ENCODE results near the gene CNIH3. TPM values are rescaled to one million over a fixed set of nuclear protein-coding genes. Genes with fewer than 3 reads are reported as not detected.

Gene CNIH3
- total RNA-seq, 5 donors from 2014 or later (not counting 1 experiment from before 2014, with no cell fraction given): 2.3 to 3.6 (median 2.4) TPM

DNA sequence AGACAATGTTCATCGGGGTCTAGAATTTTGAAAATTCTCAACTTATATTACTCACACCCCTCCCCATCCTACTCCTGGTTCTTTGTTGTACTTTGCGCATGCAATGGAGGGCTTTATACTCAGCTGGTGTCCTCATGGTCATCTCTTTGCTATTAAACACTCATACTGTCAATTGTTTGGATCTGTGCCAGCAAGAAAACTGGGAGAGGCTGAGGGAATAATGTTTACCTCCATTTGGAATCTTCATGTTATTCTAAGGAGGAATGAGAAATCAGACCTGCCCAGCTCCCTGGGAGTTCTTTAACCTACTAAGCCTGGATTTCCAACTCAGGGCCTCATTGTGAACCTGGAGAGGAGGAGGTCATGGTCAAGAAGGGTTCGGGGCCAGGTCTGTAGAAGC is 169.5 kb downstream of the CNIH3 start:
- DNase-seq (no peak), ATAC-seq (replicated peaks in 1 of 4) (no peak)
- H3K4me3 Mint-ChIP-seq: no peak overlapping the region
- H3K36me3 Mint-ChIP-seq: no peaks in the 10 kb centered on the region
- Histone ChIP-seq H3K27me3 (replicated peaks in 1 of 2; ENCODE audit: control insufficient read depth in 2 of 2, extremely low read depth in 1 of 2, insufficient read depth in 2 of 2, low read length in 1 of 2) (no peaks in the 10 kb centered on the region), H3K27ac (ENCODE audit: low read length) (no peak overlapping the region), H3K9me3 (no peaks in the 10 kb centered on the region), H3K4me1 (ENCODE audit: control insufficient read depth in 1 of 2, extremely low read depth in 1 of 2, insufficient read depth in 2 of 2, low read length in 2 of 2) (no peaks in the 10 kb centered on the region), H3K4me3 (ENCODE audit: control insufficient read depth in 1 of 2, extremely low read depth in 1 of 2, low read length in 1 of 2) (no peak overlapping the region), H3K36me3 (ENCODE audit: control insufficient read depth in 2 of 2, extremely low read depth in 1 of 2, insufficient read depth in 1 of 2, low read length in 1 of 2) (no peaks in the 10 kb centered on the region)
- H3K4me1 Mint-ChIP-seq: peaks cover 9 to 19% (median 16%) of the 10 kb centered on the region in 3 donors
- H3K27me3 Mint-ChIP-seq: peaks cover 1 to 4% of the 10 kb centered on the region in 2 donors
- H3K9me3 Mint-ChIP-seq: peaks cover 0 to 4% (median 0%) of the 10 kb centered on the region in 3 donors
- CTCF ChIA-PET: no interaction called here
- no CpG with 5 or more reads among the region's 3 CpGs for WGBS (ENCODE audit: insufficient coverage)
- POLR2A ChIA-PET: no interaction called here
- no peak overlapping the region for H3K27ac Mint-ChIP-seq

DNA sequence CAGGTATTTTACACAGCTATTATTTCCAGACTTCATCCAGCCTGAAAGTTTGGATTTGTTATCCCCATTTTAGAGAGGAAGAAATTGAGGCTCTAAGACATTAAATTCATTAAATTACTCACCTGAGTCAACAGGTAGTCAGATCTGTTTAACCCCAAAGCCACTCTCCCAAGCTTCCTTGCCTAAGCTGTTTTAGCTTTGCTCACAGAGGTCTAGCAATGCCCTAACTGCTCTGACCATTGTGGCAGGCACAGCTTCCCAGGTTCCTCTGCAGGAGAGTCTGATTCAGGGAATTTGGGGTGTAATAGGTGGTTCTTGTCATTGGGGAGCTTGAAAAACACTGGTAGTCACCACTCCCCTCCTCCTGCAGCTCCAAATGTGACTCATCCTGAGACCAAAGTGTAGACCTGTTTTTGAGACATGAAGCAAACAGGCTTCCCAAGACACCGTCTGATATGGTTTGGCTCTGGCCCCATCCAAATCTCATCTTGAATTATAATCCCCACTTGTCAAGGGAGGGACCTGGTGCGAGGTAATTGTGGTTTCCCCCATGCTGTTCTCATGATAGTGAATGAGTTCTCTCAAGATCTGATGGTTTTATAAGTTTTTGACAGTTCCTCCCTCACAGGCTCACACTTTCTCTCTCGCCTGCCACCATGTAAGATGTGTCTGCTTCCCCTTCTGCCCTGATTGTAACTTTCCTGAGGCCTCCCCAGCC is 170.6 kb downstream of the CNIH3 start:
- ChIA-PET POLR2A (no interaction called here), CTCF (interaction anchor here in 1 of 2 donors (0.5 kb wide), 1 partner anchor 16 kb away, joined by 3 read pairs; no protein-coding TSS in a partner anchor)
- Mint-ChIP-seq H3K27ac (no peak overlapping the region), H3K4me1 (peaks cover 9 to 19% (median 16%) of the 10 kb centered on the region in 3 donors), H3K4me3 (no peak overlapping the region), H3K27me3 (peaks cover 1 to 4% of the 10 kb centered on the region in 2 donors), H3K36me3 (no peaks in the 10 kb centered on the region), H3K9me3 (peaks cover 0 to 4% (median 0%) of the 10 kb centered on the region in 3 donors)
- Histone ChIP-seq H3K27me3 (replicated peaks in 1 of 2; ENCODE audit: control insufficient read depth in 2 of 2, extremely low read depth in 1 of 2, insufficient read depth in 2 of 2, low read length in 1 of 2) (no peaks in the 10 kb centered on the region), H3K4me3 (ENCODE audit: control insufficient read depth in 1 of 2, extremely low read depth in 1 of 2, low read length in 1 of 2) (no peak overlapping the region), H3K27ac (ENCODE audit: low read length) (no peak overlapping the region), H3K36me3 (ENCODE audit: control insufficient read depth in 2 of 2, extremely low read depth in 1 of 2, insufficient read depth in 1 of 2, low read length in 1 of 2) (no peaks in the 10 kb centered on the region), H3K4me1 (ENCODE audit: control insufficient read depth in 1 of 2, extremely low read depth in 1 of 2, insufficient read depth in 2 of 2, low read length in 2 of 2) (no peaks in the 10 kb centered on the region), H3K9me3 (no peaks in the 10 kb centered on the region)
- WGBS (ENCODE audit: insufficient coverage): no CpG with 5 or more reads among the region's 3 CpGs
- ATAC-seq (replicated peaks in 1 of 4) (no peak), DNase-seq (no peak)

DNA sequence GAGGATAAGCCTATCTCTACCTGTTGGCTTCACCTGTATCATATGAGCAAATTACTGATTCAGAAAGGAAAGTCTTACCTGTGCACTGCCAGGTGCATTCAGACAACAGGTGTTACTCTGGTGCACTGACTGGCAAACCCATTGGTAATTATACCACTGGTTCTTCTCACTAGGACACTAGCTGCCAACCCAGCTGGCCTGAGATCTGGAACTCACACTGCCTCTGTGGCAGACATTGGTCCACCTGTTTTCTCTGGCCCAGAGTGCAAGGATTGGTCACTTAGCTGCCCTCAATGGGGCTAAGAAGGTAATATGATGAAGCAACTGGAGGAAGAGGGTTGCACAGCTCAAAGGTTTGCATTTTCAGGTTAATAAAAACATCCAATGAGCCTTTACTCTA is 173.2 kb downstream of the CNIH3 start:
- Histone ChIP-seq H3K9me3 (no peaks in the 10 kb centered on the region), H3K27ac (ENCODE audit: low read length) (no peak overlapping the region), H3K36me3 (ENCODE audit: control insufficient read depth in 2 of 2, extremely low read depth in 1 of 2, insufficient read depth in 1 of 2, low read length in 1 of 2) (no peaks in the 10 kb centered on the region), H3K4me3 (ENCODE audit: control insufficient read depth in 1 of 2, extremely low read depth in 1 of 2, low read length in 1 of 2) (no peak overlapping the region), H3K4me1 (ENCODE audit: control insufficient read depth in 1 of 2, extremely low read depth in 1 of 2, insufficient read depth in 2 of 2, low read length in 2 of 2) (no peaks in the 10 kb centered on the region), H3K27me3 (replicated peaks in 1 of 2; ENCODE audit: control insufficient read depth in 2 of 2, extremely low read depth in 1 of 2, insufficient read depth in 2 of 2, low read length in 1 of 2) (no peaks in the 10 kb centered on the region)
- Mint-ChIP-seq H3K4me1 (no peaks in the 10 kb centered on the region), H3K27me3 (peaks cover 1 to 4% of the 10 kb centered on the region in 2 donors), H3K36me3 (no peaks in the 10 kb centered on the region), H3K4me3 (no peak overlapping the region), H3K27ac (no peak overlapping the region), H3K9me3 (peaks cover 0 to 4% (median 0%) of the 10 kb centered on the region in 3 donors)
- DNase-seq (no peak), ATAC-seq (replicated peaks in 1 of 4) (no peak)
- ChIA-PET CTCF (no interaction called here), POLR2A (no interaction called here)

Other genes with a start within 250 kb of the CNIH3 start
- gene WDR26, start 181.5 kb upstream of the CNIH3 start, total RNA-seq: 100 to 1,000 TPM in 2 of 5 donors, 10 to 100 TPM in 3; 90.7 to 166 (median 96.3) TPM

Data from T-cell (primary cell).